Esophagus squamous epithelium (tissue), 4 donors: ENCODE measurements around the gene CEP290.

Experiments used
- CTCF ChIP-seq, 6 experiments: fragments of 450-650 bp in 4 of 6; fragments of 200-600 bp in 2 of 6; sonication (generic) in 2 of 6; IDR thresholded peaks; one replicate each; pipeline ENCODE4 v1.5.1; 2016 to 2019; ENCODE audit warnings: antibody characterized with exemption in 6 of 6, mild to moderate bottlenecking in 4 of 6, moderate library complexity in 4 of 6
- POLR2A ChIP-seq, 4 donors: fragments of 450-650 bp; IDR thresholded peaks; one replicate each; pipeline ENCODE4 v1.6.1; 2017; ENCODE audit warnings: antibody characterized with exemption in 4 of 4, mild to moderate bottlenecking in 4 of 4, moderate library complexity in 3 of 4

- TF ChIP-seq POLR2A (IDR thresholded peaks at IDR 0.05): no peak
- no peak for TF ChIP-seq CTCF (IDR thresholded peaks at IDR 0.05)
These were observed 112.7 kb downstream of the CEP290 start, which contains the start of gene C12orf50 for GRCh38 chr12:88029093-88029665.
